HUES6 (cell line): ENCODE data around the gene XDH.

ENCODE experiments used
- H3K27ac ChIP-seq: 2 replicates; pipeline ENCODE4 v1.7.0; 2013; ENCODE audit warnings: low read depth, mild to moderate bottlenecking, low read length, inconsistent platforms
- H3K27me3 ChIP-seq: 2 replicates; pipeline ENCODE4 v1.6.1; 2013; ENCODE audit warnings: low read length; ENCODE audit not compliant: control insufficient read depth, insufficient read depth
- H3K36me3 ChIP-seq: 2 replicates; pipeline ENCODE4 v1.6.1; 2013; ENCODE audit warnings: low read length; ENCODE audit not compliant: control insufficient read depth, insufficient read depth
- H3K4me1 ChIP-seq: 2 replicates; pipeline ENCODE4 v1.6.1; 2013; ENCODE audit warnings: low read length; ENCODE audit not compliant: control insufficient read depth, insufficient read depth
- H3K4me3 ChIP-seq: 2 replicates; pipeline ENCODE4 v1.5.1; 2013; ENCODE audit warnings: low read depth, low read length
- H3K9ac ChIP-seq: one replicate; pipeline ENCODE4 v1.6.1; 2013; ENCODE audit warnings: mild to moderate bottlenecking, low read length
- H3K9me3 ChIP-seq: 2 replicates; pipeline ENCODE4 v1.6.1; 2013; ENCODE audit warnings: low read depth, low read length; ENCODE audit not compliant: control insufficient read depth, insufficient read depth

XDH gene

DNA sequence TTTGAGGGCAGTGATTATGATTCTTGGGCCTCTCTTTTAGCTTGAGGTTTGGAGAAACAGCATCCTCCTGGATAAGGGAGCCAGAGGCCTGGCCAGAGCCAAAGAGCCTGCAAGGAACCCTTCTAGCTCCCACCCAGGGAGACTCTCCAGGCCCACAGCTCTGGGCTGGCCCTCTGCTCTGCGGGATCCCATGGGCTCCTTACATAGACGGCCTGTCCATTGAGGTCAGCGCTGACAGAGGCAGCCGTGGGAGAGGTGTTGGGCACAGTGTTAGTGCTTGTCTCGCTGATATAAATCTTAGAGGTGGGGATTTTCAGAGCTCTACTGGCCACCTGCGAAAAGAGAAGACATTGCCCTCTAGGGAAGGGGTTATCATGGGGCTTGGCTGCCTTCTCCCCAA is 67.2 kb downstream of the XDH start:
- Histone ChIP-seq H3K27me3 (no peaks in the 10 kb centered on the region), H3K36me3 (peaks cover 4% of the 10 kb centered on the region; the same call in 1 of the 2 replicates), H3K27ac (no peak overlapping the region), H3K9me3 (no peaks in the 10 kb centered on the region), H3K9ac (no peak overlapping the region), H3K4me3 (no peak overlapping the region), H3K4me1 (no peaks in the 10 kb centered on the region)

DNA sequence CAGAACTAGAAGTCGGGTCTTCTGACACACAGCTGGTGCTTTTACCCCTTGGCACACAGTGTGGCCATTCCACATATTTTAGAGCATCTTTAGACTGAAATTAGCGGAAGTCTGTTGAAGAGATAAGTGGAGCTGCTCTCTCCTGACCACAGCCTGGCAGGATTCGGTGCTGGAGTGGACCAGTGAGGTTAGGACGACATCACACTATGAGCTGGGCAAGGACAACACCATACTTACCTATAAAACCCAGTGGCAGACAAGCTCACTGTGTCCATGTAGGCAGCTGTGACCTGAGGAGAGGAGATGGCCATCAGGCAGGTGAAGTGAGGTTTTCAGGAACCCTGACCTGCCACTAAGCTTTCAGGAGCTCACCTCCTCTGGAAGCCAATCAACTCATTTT is 70.1 kb downstream of the XDH start:
- no peaks in the 10 kb centered on the region for H3K9me3 ChIP-seq
- H3K9ac ChIP-seq: no peak overlapping the region
- no peaks in the 10 kb centered on the region for H3K27me3 ChIP-seq
- H3K4me3 ChIP-seq: no peak overlapping the region
- H3K27ac ChIP-seq: no peak overlapping the region
- H3K4me1 ChIP-seq: no peaks in the 10 kb centered on the region
- peaks cover 4% of the 10 kb centered on the region; the same call in 1 of the 2 replicates for H3K36me3 ChIP-seq

DNA sequence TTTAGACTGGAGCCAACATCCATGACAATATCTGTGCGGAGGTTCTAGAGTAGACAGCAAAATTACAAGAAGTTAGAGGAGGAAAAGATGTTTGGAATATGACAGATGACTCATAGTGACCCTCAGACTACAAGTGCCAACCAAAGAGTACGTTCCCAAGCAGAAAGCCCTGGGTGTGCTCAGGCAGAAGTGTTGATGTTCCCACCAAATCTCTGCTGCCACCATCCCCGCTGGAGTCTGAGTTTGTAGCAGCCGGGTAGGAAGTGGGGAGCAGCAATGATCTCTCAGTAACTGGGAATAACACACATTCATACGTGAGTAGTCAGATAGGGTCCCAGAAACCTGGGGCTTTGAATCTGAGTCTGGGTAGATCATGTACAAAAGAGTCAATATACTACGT is 73.2 kb downstream of the XDH start:
- Histone ChIP-seq H3K4me3 (no peak overlapping the region), H3K9ac (no peak overlapping the region), H3K27me3 (no peaks in the 10 kb centered on the region), H3K4me1 (peaks cover under 1% of the 10 kb centered on the region; the same call in 1 of the 2 replicates), H3K36me3 (no peaks in the 10 kb centered on the region), H3K9me3 (no peaks in the 10 kb centered on the region), H3K27ac (no peak overlapping the region)

DNA sequence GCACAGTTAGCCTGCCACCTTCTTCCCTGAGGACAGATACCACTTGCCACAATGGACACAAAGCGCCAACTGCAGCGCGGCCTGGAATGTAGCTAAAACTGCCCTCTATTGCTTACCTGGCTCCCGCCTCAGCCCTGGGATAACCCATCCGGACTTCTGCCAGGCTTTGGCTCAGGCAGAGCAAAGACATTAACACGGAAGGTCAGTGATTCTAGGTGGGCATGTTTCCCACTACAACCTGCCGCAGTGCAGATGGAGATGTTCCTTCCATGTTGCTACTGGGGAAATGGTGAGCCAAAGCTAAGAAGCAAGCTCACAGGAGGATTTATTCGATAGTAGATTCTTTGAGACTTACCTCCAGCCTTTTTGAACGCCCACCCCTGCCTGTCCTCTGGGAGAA is 74.8 kb downstream of the XDH start:
- H3K4me3 ChIP-seq: no peak overlapping the region
- peaks cover 6% of the 10 kb centered on the region; the same call in 1 of the 2 replicates for H3K4me1 ChIP-seq
- no peaks in the 10 kb centered on the region for H3K9me3 ChIP-seq
- no peak overlapping the region for H3K9ac ChIP-seq
- no peaks in the 10 kb centered on the region for H3K36me3 ChIP-seq
- no peaks in the 10 kb centered on the region for H3K27me3 ChIP-seq
- no peak overlapping the region for H3K27ac ChIP-seq

DNA sequence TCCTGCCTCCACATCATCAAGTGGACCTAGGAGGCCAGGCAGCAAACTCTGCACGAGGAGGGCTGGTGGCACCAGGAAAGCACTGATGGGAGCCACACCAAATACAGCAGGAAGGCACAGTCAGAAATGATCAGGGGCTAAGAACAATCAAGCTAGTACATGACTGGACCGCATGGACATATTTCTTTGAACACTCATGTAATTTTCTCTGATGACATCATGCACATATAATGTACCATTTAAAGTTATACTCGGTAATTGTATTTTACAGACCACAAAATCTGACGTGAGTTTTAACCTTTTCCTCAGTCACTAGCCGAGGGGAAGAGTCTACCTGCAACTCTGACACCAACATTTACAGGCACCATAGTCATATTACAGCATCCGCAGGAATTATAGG is 76.7 kb downstream of the XDH start:
- peaks cover 12% of the 10 kb centered on the region; the same call in 1 of the 2 replicates for H3K4me1 ChIP-seq
- no peak overlapping the region for H3K27ac ChIP-seq
- no peaks in the 10 kb centered on the region for H3K36me3 ChIP-seq

DNA sequence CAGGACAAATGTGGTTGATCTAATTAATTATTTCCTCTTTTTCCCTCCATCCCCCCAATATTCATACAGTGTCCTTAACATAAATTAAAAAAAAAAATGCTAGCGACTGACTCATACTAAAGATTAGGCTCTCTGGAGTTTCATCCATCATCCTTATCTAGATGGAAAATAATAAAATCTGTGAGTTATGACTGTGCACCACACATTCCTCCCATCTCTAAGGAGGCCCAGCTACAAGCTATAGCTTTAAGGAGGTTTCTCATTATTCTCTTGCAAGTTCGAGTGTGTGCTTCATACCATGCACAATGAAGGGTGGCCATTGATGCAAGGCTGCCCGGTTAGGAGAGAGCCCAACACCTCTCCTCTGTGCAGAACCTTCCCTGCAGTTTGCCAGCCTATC is 77.3 kb downstream of the XDH start:
- Histone ChIP-seq H3K9ac (no peak overlapping the region), H3K4me3 (no peak overlapping the region), H3K4me1 (peaks cover 12% of the 10 kb centered on the region; the same call in 1 of the 2 replicates), H3K27me3 (no peaks in the 10 kb centered on the region), H3K9me3 (no peaks in the 10 kb centered on the region), H3K36me3 (no peaks in the 10 kb centered on the region), H3K27ac (no peak overlapping the region)

More for the DNA sequence above, 76.7 kb downstream of the XDH start:
- Histone ChIP-seq H3K4me3 (no peak overlapping the region), H3K9ac (no peak overlapping the region), H3K27me3 (no peaks in the 10 kb centered on the region), H3K9me3 (no peaks in the 10 kb centered on the region)

DNA sequence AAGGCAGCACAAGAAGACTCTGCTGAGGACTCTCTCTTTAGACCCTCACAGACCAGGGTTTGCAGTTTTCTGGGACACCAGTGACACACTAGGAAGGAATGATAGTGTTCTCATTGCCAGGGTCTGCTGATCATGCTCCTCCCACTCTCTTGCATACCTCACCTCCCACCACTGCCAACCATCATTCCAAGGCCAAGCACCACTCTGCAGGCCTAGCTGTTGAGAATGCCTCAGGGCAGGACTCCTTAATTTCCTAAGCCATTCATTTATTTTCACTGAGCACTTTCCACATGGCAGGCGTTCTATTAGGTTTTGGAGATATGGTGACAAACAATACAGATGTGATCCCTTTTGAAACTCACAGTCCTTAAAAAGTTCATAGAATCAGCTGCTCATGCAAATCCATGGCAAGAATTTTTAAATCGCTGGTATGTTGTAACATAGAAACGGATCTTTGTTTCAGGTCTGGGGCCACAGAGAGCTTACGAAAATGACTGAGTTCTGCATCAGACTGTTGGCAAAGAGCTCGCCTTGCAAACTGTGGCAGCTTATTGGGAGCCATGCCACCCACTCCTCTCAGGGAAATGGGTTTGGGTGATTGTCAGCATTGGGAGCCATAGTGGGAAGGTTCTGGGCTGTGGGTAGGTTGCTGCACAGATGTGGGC is 78.5 kb downstream of the XDH start:
- Histone ChIP-seq H3K9ac (no peak overlapping the region), H3K36me3 (no peaks in the 10 kb centered on the region), H3K4me1 (peaks cover 12% of the 10 kb centered on the region; the same call in 1 of the 2 replicates), H3K4me3 (no peak overlapping the region), H3K9me3 (no peaks in the 10 kb centered on the region), H3K27ac (no peak overlapping the region), H3K27me3 (no peaks in the 10 kb centered on the region)

DNA sequence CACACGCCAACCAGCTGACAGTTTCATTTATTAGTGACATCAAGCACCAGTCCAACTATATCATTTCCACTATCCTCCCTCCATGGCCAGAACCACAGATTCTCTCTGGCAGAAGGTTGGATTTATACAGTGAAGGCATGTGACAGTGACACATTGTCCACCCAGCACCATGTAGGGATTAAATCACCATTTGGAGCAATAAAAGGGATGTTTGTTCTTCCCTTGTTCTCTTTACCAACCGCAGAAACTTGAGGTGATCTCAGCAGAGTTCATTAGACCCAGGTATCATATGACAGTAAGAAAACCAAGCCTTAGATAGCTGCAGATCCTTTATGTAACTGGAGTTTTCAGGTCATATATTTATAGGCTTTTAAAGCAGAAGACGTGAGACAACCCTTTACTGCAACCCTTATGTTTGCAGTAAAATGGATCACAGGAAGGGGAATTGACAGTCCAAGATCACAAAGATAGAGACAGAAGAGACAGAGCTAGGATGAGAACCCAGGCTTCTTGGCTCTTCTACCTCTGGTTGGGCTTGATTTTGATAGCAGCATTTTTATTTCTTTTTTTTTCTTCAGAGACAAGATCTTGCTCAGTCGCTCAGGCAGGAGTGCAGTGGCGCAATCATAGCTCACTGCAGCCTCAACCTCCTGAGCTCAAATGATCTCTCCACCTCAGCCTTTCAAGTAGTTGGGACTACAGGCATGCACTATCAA is 80.1 kb downstream of the XDH start:
- peaks cover 12% of the 10 kb centered on the region; the same call in 1 of the 2 replicates for H3K4me1 ChIP-seq
- no peaks in the 10 kb centered on the region for H3K27me3 ChIP-seq
- H3K27ac ChIP-seq: no peak overlapping the region
- H3K9me3 ChIP-seq: no peaks in the 10 kb centered on the region
- H3K4me3 ChIP-seq: no peak overlapping the region
- no peak overlapping the region for H3K9ac ChIP-seq
- no peaks in the 10 kb centered on the region for H3K36me3 ChIP-seq

DNA sequence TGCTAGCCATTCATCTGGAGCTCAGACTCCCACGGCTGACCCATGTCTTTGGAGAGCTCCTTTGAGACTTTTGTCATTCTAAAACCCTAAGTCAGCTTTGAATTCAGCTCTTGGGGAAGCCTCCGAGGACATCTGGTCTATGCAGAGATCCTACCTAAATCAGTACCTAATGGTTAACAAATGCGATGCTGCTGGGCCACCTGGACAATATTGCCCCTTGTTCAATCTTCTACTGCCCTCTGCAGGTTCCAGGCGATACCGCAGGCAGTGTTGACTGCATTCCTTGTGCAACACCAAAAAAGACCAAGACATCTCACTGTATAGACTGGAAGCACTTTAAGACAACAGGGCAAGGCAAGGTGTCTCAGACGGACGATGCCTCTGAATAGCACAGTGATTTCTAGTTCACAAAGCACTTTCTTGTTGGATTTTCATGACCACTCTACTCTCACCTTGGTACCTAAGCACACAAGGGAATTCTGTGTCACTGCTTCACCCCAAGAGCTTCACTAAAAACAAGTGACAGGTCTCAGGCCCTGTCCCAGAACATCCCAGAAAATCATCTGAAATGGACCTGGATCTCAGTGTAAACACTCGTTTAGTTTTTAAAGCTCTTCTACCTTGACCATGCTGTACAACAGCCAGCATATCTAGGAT is 80.9 kb downstream of the XDH start:
- no peak overlapping the region for H3K27ac ChIP-seq

DNA sequence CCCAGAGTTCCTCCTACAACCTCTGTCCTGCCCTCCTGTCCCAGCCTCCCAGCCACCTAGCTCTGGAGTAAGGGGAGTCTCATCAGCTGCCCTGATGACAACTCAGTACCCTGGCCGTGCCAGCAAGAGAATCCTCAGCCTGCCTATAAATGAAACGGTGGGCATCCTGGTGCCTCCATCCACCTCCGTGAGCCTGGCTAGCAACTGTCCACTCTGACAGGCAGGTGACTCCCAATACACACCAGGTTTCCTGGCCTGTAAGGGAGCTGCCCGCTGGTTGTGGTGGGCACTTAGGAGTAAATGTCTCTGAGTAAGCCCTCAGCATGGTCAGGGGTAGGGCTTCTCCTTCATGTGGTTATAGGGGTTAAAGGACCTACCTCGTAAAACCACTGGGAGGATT is 81.5 kb downstream of the XDH start:
- H3K27ac ChIP-seq: no peak overlapping the region

More for the DNA sequence above, 80.9 kb downstream of the XDH start:
- Histone ChIP-seq H3K27me3 (no peaks in the 10 kb centered on the region), H3K9me3 (no peaks in the 10 kb centered on the region), H3K4me3 (no peak overlapping the region), H3K36me3 (no peaks in the 10 kb centered on the region), H3K9ac (no peak overlapping the region), H3K4me1 (peaks cover 19% of the 10 kb centered on the region; the same call in 1 of the 2 replicates)

DNA sequence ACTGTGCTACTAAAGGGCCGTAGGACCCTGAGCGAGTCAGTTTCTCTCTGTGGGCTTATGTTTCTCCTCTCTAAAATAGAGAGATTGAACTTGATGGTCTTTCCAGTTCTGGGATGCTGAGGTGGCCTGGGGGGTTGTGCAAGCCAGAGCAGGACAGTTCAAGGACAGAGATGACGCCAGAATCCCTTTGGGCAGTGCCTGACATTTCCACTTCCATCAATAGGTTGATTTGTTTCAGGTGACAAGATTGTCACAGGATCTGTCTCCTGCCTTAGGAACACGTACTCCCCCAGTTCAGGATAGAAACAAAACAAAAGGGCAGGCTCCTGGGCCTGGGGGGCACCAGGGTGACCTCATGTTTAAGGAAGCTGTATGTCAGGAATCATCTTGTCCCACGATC is 82.0 kb downstream of the XDH start:
- Histone ChIP-seq H3K9me3 (no peaks in the 10 kb centered on the region), H3K9ac (no peak overlapping the region), H3K27ac (no peak overlapping the region), H3K36me3 (no peaks in the 10 kb centered on the region), H3K27me3 (no peaks in the 10 kb centered on the region), H3K4me1 (peaks cover 19% of the 10 kb centered on the region; the same call in 1 of the 2 replicates), H3K4me3 (no peak overlapping the region)

More for the DNA sequence above, 81.5 kb downstream of the XDH start:
- Histone ChIP-seq H3K9ac (no peak overlapping the region), H3K9me3 (no peaks in the 10 kb centered on the region), H3K36me3 (no peaks in the 10 kb centered on the region), H3K27me3 (no peaks in the 10 kb centered on the region), H3K4me3 (no peak overlapping the region), H3K4me1 (peaks cover 19% of the 10 kb centered on the region; the same call in 1 of the 2 replicates)
